CD4-positive, alpha-beta T cell treated with Interleukin-4 for 4 hours (primary cell): ENCODE data around the gene DAGLB.
"Not testable (repeated sequence)": the region's sequence is repeated elsewhere in the genome, so short reads cannot be mapped to it uniquely, and the experiment has no call there.

Experiments used
- DNase-seq: peaks from one replicate; pipeline ENCODE4 v3.0.0-alpha.2; 2020

The DAGLB gene

GRCh38 chr7:6395898-6396595 is 51.7 kb downstream of the DAGLB start:
- DNase-seq = no peak

DNA sequence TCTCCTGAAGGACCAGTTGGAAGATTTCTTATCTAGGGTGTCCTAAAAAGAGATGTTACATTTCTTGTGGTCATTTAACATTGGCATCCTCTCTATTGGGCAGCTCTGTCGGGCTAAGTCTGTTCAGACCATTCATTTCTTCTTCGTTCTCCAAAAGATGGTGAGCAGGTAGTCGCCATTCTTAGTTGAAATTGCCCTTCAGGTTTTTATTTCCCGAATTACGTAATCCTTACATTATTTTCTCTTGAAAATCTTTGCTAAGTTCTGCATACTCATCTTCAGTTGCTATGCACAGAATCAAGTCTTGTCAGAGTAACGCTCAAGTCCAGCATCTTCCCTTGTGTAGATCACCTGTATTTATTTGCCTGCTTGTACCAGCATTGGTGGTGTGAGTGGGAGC is 53.6 kb downstream of the DAGLB start:
- no peak for DNase-seq

DNA sequence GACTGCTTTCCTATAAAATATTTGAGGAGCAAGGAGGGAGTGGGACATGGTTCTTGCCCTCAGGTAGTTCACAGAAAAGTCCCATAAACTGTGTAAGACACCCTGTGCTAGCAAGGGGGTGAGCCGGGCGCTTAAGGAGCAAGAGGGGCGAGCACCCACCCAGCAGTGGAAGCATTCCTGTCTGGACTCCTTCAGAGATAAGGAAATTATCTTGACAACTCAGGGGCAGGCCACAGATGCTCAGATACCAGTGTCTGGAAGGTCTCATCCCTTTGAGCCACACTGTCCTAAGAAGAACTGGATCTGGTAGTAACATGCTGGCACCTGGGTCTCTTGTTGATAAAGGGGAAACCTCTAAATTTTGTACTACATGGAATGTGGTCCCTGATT is 54.1 kb downstream of the DAGLB start:
- DNase-seq = no peak

DNA sequence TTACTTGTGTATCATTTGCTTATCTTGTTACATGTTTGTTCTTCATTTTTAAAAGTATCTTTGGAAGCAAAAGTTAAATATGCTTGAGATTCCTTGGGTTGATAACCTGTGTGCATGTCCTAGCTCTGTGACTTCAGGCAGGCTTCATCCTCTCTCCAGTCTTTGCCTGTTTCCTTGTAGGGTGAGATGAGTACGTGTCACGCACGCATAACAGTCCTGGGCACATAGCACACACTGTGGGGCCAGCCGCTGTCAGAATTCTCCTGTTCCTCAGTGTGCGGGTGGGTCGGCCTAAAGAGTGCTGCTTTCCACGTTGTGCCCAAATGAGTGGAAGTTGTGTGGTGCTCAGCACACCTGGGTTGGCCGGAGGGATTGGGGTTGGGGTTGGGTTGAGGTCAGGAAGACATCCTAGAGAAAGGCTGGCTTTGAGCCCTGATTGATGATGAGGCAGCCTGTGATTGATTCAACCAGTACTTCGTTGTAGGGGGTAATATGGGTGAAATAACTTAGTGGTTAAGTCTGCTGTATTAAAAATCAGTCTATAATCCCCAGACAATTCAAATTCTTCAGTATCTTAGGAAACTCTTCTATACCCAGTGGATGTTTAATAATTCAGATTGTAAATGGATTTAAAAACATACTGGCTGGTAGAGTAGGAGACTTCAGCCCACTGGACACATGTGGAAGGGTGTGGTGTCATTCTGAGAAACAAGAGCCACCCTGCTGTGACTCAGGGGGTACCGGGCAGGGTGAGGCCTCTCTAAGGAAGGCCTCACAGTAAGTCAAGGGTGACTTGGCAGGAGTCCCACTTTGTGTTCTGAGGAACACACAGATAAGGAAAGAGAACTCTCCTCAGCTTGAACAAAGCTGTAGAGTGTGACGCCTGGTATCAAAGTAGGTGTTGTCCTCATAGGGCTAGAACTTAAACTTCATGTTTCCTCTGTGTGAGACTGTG is 54.8 kb downstream of the DAGLB start:
- peak; percentile 71 for DNase-seq

GRCh38 chr7:6389728-6390127 is 58.0 kb downstream of the DAGLB start:
- no peak for DNase-seq

- DNase-seq = no peak
These were observed 59.9 kb downstream of the DAGLB start for GRCh38 chr7:6387734-6388294.

- no peak for DNase-seq
These were observed 61.0 kb downstream of the DAGLB start for GRCh38 chr7:6386779-6387178.

DNA sequence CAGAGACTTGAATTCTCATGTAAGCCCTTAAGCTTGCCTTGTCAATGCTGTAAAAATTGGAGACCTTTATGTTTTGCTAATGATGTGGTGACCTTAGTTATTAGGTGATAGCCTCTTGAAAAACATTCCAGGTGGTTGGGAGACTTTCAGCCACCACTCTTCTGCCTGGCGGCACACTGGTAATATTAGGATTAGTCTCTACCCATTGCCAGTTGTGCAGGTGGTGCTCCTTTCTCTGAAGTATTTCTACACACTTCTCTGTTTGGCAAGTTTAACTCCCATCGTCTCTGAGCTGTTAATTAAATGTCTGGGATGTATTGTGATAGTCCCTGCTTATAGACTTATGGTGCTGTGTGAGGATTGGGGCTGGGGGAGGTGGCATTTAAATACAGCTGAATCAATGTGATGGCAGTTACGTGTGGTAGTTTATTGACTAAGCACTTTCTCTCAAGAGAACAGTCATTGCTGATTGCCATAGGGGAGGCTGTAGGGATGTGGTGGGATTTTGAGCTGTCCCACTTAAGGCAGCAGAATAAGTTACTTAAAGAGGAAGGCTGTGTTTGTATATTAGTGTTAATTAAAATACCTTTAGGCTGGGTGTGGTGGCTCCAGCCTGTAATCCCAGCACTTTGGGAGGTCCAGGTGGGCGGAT is 61.7 kb downstream of the DAGLB start:
- no peak for DNase-seq

DNA sequence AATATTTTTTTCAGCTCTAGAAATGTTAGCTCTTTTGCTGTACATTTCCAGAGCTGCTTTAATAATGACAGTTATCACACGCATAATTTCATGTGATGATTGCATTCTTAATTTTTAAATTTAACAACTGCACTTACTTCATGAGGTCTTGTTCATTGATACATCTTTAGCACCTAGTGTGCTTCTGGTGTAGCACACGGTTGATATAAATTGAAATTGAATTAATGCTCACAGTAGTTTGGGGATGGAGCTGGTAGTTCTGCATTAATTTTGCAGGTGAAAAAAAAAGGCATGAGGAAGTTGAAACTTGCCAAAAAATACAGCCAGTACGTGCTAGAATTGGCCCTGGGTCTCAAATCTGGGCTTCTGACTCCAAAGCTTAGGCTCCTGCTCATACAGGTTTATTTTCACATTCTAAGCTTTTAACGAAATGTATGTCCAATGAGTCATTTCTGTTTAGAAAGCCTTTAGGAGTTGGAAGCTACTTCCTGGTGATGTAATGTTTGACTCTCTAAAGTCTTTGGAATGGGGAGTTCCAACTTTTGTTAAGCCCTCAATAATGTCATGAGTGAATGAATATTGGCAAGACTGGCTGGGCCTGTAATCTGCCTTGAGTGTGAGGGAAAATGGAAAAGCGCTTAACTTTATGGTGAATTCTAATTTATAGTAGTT is 62.5 kb downstream of the DAGLB start:
- no peak for DNase-seq

DNA sequence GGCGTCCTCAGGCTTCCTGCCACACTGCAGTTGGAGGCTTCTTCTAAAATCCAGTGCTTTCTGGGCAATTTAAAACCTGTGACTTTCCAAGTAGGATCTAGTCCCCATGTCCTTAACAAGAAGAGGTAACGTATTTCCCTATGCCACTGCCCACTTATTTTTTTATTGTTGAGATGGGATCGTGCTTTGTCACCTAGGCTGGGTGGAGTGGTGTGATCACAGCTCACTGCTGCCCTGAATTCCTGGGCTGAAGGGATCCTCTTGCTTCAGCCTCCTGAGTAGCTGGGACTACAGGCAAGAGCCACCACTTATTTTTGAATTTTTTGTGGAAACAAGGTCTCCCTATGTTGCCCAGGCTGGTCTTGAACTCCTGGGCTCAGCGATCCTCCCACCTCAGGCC is 63.4 kb downstream of the DAGLB start:
- no peak for DNase-seq

DNA sequence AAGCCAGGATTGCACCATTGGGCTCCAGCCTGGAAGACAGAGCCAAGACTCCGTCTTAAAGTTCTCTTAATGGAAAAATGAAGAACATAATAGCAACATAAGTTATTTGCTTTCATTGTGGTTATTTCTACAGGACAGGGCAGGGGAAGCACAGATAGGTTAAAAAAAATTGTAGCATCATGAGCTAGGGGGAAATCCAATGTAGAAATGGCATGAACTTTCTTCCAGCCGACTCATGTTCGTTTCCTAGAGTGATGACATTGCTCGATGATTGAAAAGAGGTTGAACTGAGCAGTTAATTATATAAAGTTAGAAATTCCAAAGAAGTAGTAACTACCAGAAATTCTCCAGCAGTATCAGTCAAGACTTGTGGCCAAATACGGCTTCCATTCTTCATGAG is 64.9 kb downstream of the DAGLB start:
- no peak for DNase-seq

GRCh38 chr7:6381846-6382245 is 65.9 kb downstream of the DAGLB start:
- DNase-seq = not testable (repeated sequence)

DNA sequence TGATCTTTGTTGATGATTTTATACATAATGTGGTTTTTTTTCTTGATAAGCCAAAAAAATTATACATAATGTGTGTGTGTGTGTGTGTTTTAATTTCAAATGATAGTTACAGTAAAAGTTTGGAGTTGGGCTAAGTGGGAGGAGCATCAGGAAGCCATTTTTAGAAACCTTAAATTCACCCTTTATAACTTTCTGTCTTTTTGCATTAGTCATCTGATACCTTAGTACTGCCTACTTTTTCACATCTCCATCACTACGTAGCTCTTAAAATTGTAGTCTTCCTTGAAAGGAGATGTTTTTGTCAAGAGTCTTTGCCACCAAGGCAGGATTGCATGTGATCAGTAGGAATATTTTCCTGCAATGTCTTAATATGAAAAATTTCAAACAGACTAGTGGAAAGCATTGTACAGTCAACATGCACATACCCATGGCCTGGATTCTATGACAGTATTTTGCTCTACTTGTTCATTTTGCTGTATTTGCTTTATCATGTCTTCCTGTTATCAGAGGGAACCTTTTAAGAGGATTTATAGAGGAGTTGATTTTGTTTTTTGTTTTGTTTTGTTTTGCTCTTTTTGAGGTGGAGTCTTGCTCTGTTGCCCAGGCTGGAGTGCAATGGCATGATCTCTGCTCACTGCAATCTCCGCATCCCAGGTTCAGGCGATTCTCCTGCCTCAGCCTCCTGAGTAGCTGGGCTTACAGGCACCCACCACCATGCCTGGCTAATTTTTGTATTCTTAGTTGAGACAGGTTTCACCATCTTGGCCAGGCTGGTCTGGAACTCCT is 67.3 kb downstream of the DAGLB start:
- DNase-seq = no peak

- DNase-seq = no peak
These were observed 67.9 kb downstream of the DAGLB start for GRCh38 chr7:6379886-6380285.

DNA sequence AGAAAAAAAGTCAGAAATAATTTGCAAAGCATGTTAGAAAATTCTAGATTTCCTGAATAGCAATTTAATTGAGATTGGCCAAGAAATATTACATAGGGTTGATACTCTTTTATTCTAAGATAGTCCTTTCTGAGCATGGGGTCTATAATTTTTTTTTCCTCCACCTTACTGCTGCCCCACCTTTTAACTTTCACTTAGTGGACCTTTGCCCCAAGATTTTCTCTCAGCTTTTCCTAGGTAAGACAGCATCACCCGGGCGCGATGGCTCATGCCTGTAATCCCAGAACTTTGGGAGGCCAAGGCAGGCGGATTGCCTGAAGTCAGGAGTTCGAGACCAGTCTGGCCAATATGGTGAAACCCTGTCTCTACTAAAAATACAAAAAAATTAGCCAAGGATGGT is 69.2 kb downstream of the DAGLB start:
- DNase-seq = not testable (repeated sequence)

DNA sequence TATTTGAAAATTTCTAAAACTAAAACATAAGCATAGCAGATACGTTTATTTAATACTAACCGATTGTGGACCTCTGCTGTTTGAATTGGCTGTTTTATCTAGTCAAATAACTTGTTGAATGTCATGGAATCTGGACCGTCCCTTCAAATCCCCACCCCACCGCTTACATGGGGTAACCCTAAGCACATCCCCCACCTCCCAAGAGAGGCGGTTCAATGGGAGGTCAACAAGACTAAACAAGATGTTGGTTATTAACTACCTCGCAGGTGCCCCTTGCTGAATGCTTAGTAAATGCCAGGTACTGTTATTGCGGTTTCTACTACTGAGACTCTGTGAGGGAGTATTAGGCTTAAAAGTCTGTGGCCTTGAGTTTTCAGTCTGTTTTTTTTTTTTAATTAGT is 70.9 kb downstream of the DAGLB start:
- no peak for DNase-seq

- peak; percentile 26 for DNase-seq
These were observed 72.2 kb downstream of the DAGLB start for GRCh38 chr7:6375348-6376101.

GRCh38 chr7:6367701-6368211 is 80.0 kb downstream of the DAGLB start:
- DNase-seq = no peak

GRCh38 chr7:6365451-6365850 is 82.3 kb downstream of the DAGLB start:
- DNase-seq = no peak

DNA sequence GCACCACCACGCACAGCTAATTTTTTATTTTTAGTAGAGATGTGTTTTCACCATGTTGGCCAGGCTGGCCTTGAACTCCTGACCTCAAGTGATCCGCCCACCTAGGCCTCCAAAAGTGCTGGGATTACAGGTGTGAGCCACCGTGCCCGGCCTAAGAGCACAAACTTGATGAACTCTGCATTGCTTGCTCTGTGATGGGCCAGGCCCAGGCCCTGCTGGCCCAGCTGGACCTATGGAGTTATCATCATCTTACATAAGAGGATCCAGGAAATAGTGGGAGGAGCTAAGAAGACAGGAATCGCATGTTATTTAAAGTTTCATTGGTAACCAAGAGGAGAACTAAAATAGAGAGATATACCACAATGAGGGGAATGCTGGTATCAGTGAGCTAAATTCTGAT is 86.9 kb downstream of the DAGLB start:
- no peak for DNase-seq

DNA sequence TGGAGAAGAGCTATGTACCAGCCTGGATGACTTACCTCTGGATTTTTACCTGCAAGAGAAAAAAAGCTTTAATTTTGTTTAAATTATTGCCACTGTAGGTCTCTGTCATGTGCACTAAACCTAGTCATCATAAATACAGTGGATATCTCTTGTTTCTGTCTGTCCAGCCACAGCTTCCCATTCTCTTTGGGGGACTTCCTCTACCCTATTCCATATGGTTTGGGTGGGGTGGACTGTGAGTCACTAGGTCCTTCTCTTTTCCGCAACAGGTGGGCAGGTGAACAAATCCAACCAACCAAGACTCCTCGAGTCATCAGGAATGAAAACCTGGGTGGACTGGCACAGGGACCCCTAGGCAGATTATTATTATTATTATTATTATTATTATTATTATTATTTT is 88.0 kb downstream of the DAGLB start:
- DNase-seq = no peak
